ENCODE results near the gene ST7. TPM values are rescaled to one million over a fixed set of nuclear protein-coding genes. Genes with fewer than 3 reads are reported as not detected.

ST7 gene
- polyA plus RNA-seq, 2 of the 4 experiments (the other 2 are of a cell fraction), result 16.2 to 26.0 TPM

DNA sequence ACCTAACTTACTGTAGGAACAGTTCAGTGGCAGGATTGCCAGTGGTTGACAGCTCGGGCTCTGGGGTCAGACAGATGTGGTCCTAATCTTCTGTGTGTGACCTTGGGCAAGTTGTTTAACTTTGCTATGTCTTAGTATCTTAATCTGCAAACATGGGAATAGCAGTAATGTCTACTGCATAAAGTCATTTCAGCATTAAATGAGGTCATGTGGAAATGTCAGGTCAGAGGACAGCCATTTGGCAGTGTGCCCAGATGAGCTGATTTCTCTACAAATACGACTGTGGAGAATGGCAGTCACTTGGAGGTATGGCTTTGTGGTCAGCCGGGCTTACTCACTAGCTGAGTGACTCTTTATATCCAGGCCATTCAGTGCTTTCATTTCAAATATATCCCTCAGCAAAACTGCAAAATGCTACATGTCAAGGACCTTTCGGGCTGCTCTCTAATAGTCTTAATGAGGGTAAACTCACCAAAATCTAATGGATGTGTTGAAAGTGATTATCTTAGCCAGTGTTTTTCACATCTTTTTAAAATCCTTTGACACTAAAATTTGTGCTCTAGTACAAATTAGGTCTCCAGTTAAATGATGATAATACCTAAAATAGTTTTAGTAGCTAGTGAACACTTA, 171.4 kb downstream of the ST7 start:
- Histone ChIP-seq H3K9me3 (no peaks in the 10 kb centered on the region), H3K27ac (peak overlapping the region in 1 of 2 experiments; percentile 47; a peak in 2 of 6 replicates), H3K4me2 (peak overlapping the region; percentile 56), H3K4me1 (peaks cover 62% of the 10 kb centered on the region), H3K4me3 (no peak overlapping the region)
- POLR2A ChIA-PET, result no interaction called here
- TF ChIP-seq POLR2AphosphoS2 (conservative IDR thresholded peaks at IDR 0.05; ENCODE audit: low read length) (no peak), CBX2 (IDR thresholded peaks at IDR 0.05; ENCODE audit: borderline replicate concordance, low read depth) (no peak), JUN (IDR thresholded peaks at IDR 0.05) (peak in 1 of 2 experiments; percentile 48; a peak in 2 of 5 replicates), SMC3 (IDR thresholded peaks at IDR 0.05) (no peak), EP300 (IDR thresholded peaks at IDR 0.05) (peak in 1 of 2 experiments; percentile 29; a peak in 1 of 5 replicates), BCL3 (IDR thresholded peaks at IDR 0.05) (no peak), KDM1A (IDR thresholded peaks at IDR 0.05; ENCODE audit: low read depth) (no peak), EHF (CRISPR knock-in tag; IDR thresholded peaks at IDR 0.05) (no peak), PBX3 (IDR thresholded peaks at IDR 0.05) (no peak), BHLHE40 (IDR thresholded peaks at IDR 0.05; ENCODE audit: low read depth, low read length) (no peak), RCOR1 (IDR thresholded peaks at IDR 0.05; ENCODE audit: low read depth, low read length) (no peak), JUNB (IDR thresholded peaks at IDR 0.05) (peak; percentile 31; the same call in 1 of the 2 replicates), GATA3 (IDR thresholded peaks at IDR 0.05; ENCODE audit: borderline replicate concordance) (peak; percentile 69; the same call in 1 of the 2 replicates), FOSL2 (IDR thresholded peaks at IDR 0.05) (no peak), FOSL2 (CRISPR knock-in tag; IDR thresholded peaks at IDR 0.05) (peak; percentile 62), MAFK (IDR thresholded peaks at IDR 0.05; ENCODE audit: partially characterized antibody) (peak; percentile 64), FOSB (CRISPR knock-in tag; IDR thresholded peaks at IDR 0.05) (no peak)
- CTCF ChIA-PET, result interaction anchor here (0.7 to 3.5 kb wide), 6 partner anchors 9 to 194 kb away, joined by 3 to 21 read pairs (median 6); no protein-coding TSS in a partner anchor
- peak in 1 of 2 experiments; percentile 86 for DNase-seq (ENCODE audit: low read depth in 1 of 2, low spot score in 1 of 2)
- peak; percentile 88 to 93 for ATAC-seq
- WGBS (ENCODE audit: missing lambda C conversion rate), result 22% methylated on average over 4 of the region's 4 CpGs
- FAIRE-seq, result peak; percentile 77

DNA sequence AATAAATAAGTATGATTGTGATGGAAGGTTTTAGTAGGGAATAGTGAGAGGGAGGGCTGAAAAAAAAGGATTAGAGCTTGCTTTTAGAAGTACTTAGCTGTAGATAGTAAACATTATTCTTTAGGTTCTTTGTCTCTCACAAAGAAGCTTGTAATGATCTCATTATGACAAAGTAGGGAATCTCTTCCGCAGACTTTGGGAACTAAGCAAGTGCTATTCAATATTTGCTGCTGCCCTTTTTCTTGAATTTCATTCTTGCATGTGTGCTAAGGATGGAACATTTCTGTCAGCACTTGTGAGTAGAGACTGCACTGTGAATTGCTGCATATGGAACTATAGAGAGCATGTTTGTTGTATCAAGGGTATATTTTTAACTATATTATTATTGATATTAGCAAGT, 173.4 kb downstream of the ST7 start:
- TF ChIP-seq MAFK (IDR thresholded peaks at IDR 0.05; ENCODE audit: partially characterized antibody) (no peak), FOXS1 (CRISPR knock-in tag; IDR thresholded peaks at IDR 0.05) (no peak), CHD4 (IDR thresholded peaks at IDR 0.05; ENCODE audit: borderline replicate concordance) (no peak), MYC (IDR thresholded peaks at IDR 0.05; ENCODE audit: borderline replicate concordance, low read length) (no peak), POLR2A (IDR thresholded peaks at IDR 0.05; ENCODE audit: low read length) (no peak), RNF2 (IDR thresholded peaks at IDR 0.05; ENCODE audit: borderline replicate concordance, low read depth) (no peak), EHMT2 (IDR thresholded peaks at IDR 0.05; ENCODE audit: low read depth) (no peak), HMGXB4 (CRISPR knock-in tag; IDR thresholded peaks at IDR 0.05; ENCODE audit: borderline replicate concordance) (no peak), SREBF2 (IDR thresholded peaks at IDR 0.05) (no peak), JUNB (IDR thresholded peaks at IDR 0.05) (no peak), NFE2L2 (conservative IDR thresholded peaks at IDR 0.05; ENCODE audit: low read length) (no peak)
- TF ChIP-seq, protein P1, sequence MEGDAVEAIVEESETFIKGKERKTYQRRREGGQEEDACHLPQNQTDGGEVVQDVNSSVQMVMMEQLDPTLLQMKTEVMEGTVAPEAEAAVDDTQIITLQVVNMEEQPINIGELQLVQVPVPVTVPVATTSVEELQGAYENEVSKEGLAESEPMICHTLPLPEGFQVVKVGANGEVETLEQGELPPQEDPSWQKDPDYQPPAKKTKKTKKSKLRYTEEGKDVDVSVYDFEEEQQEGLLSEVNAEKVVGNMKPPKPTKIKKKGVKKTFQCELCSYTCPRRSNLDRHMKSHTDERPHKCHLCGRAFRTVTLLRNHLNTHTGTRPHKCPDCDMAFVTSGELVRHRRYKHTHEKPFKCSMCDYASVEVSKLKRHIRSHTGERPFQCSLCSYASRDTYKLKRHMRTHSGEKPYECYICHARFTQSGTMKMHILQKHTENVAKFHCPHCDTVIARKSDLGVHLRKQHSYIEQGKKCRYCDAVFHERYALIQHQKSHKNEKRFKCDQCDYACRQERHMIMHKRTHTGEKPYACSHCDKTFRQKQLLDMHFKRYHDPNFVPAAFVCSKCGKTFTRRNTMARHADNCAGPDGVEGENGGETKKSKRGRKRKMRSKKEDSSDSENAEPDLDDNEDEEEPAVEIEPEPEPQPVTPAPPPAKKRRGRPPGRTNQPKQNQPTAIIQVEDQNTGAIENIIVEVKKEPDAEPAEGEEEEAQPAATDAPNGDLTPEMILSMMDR (IDR thresholded peaks at IDR 0.05), result no peak
- TF ChIP-seq, protein P2, sequence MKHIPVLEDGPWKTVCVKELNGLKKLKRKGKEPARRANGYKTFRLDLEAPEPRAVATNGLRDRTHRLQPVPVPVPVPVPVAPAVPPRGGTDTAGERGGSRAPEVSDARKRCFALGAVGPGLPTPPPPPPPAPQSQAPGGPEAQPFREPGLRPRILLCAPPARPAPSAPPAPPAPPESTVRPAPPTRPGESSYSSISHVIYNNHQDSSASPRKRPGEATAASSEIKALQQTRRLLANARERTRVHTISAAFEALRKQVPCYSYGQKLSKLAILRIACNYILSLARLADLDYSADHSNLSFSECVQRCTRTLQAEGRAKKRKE (CRISPR knock-in tag; IDR thresholded peaks at IDR 0.05; ENCODE audit: low read depth), result no peak
- TF ChIP-seq, protein P3, sequence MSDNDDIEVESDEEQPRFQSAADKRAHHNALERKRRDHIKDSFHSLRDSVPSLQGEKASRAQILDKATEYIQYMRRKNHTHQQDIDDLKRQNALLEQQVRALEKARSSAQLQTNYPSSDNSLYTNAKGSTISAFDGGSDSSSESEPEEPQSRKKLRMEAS (IDR thresholded peaks at IDR 0.05), result no peak
- Histone ChIP-seq H3K4me2 (no peak overlapping the region), H3K4me1 (peaks cover 69% of the 10 kb centered on the region), H3K27ac (peak overlapping the region in 1 of 2 experiments; percentile 29; a peak in 1 of 6 replicates), H3K4me3 (no peak overlapping the region), H3K9me3 (no peaks in the 10 kb centered on the region)
- ChIA-PET CTCF (interaction anchor here (0.6 to 3.5 kb wide), 16 partner anchors 9 to 954 kb away, joined by 3 to 24 read pairs (median 4); no protein-coding TSS in a partner anchor), POLR2A (no interaction called here)
- 89% methylated on average over 1 of the region's 1 CpG for WGBS (ENCODE audit: missing lambda C conversion rate)
- DNase-seq (ENCODE audit: low read depth in 1 of 2, low spot score in 1 of 2) (no peak), ATAC-seq (no peak), FAIRE-seq (no peak)
